ENCODE data around the gene SND1.

The SND1 gene

DNA sequence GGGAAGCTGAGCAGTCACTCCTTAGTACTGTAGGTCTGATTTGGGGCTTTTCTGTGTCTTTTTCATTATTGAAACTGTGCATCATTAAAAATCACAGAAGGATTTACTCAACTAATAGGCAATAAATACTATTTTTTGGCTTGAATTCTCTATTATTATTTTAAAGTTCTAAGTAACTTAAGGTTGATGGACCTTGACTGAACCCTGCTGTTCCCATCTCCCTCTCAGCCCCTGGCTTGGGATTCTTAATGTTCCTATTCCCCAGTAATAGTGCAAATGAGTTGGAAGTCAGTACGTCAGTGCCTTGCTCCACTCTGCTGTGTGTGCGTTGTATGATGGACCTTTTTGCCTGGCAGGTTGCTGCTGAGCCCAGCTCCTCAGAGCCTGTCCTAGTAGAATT lies 166.3 kb downstream of the SND1 start:
- no peak overlapping the region for H2AFZ ChIP-seq (ENCODE audit: low read depth, low read length, severe bottlenecking)
- no peaks in the 10 kb centered on the region for H3K9me3 ChIP-seq (ENCODE audit: insufficient read depth, low read length)
- H3K9ac ChIP-seq (ENCODE audit: low read length): no peak overlapping the region
- no peaks in the 10 kb centered on the region for H3K9me2 ChIP-seq (replicated peaks; ENCODE audit: insufficient read depth, low read length)
- H3K4me2 ChIP-seq (ENCODE audit: low read depth, low read length, poor library complexity, severe bottlenecking): no peak overlapping the region
- no peaks in the 10 kb centered on the region for H4K20me1 ChIP-seq (ENCODE audit: low read depth, low read length)
- TF ChIP-seq CTCF (IDR thresholded peaks at IDR 0.05; ENCODE audit: insufficient read depth, low read length, poor library complexity, severe bottlenecking) (no peak), EZH2phosphoT487 (conservative IDR thresholded peaks at IDR 0.05; ENCODE audit: low read length) (no peak)
- no peak overlapping the region for H3K4me3 ChIP-seq (ENCODE audit: insufficient read depth, low read length, poor library complexity, severe bottlenecking)
- peaks cover 56% of the 10 kb centered on the region for H3K79me2 ChIP-seq (ENCODE audit: insufficient read depth, low read length)
- no peak overlapping the region for H3K27ac ChIP-seq (ENCODE audit: low read depth, low read length)
- no peaks in the 10 kb centered on the region for H3K36me3 ChIP-seq (ENCODE audit: low read length)
- H3F3A ChIP-seq (ENCODE audit: insufficient read depth): no peaks in the 10 kb centered on the region
- H3K27me3 ChIP-seq (ENCODE audit: low read length): no peaks in the 10 kb centered on the region

- Histone ChIP-seq H3K79me2 (ENCODE audit: insufficient read depth, low read length) (peaks cover 51% of the 10 kb centered on the region), H3F3A (ENCODE audit: insufficient read depth) (no peaks in the 10 kb centered on the region), H4K20me1 (ENCODE audit: low read depth, low read length) (no peaks in the 10 kb centered on the region), H3K4me2 (ENCODE audit: low read depth, low read length, poor library complexity, severe bottlenecking) (no peak overlapping the region), H3K9me2 (replicated peaks; ENCODE audit: insufficient read depth, low read length) (no peaks in the 10 kb centered on the region), H3K9me3 (ENCODE audit: insufficient read depth, low read length) (no peaks in the 10 kb centered on the region), H3K27me3 (ENCODE audit: low read length) (no peaks in the 10 kb centered on the region), H2AFZ (ENCODE audit: low read depth, low read length, severe bottlenecking) (no peak overlapping the region), H3K4me3 (ENCODE audit: insufficient read depth, low read length, poor library complexity, severe bottlenecking) (no peak overlapping the region), H3K27ac (ENCODE audit: low read depth, low read length) (no peak overlapping the region), H3K36me3 (ENCODE audit: low read length) (no peaks in the 10 kb centered on the region), H3K9ac (ENCODE audit: low read length) (no peak overlapping the region)
- TF ChIP-seq CTCF (IDR thresholded peaks at IDR 0.05; ENCODE audit: insufficient read depth, low read length, poor library complexity, severe bottlenecking) (no peak), EZH2phosphoT487 (conservative IDR thresholded peaks at IDR 0.05; ENCODE audit: low read length) (no peak)
Observed at GRCh38 chr7:127819975-127820731, 168.2 kb downstream of the SND1 start.

DNA sequence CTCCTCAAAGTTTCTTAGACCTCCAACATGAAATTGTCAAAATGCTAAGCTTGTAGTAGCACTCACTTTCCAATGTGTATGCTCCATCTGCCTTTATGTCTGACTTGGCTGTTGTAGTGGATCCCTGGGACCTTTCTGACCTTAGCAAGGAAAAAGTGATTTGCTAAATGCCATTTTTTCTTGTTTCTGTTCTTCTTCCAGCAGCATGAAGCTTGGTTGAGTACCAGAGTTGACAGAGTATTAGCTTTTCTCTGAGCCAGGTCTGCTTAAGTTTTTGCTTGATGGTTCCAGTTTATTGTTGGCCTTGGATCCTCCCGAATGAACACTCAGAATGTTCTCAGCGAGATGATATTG lies 168.7 kb downstream of the SND1 start:
- Histone ChIP-seq H3K27me3 (ENCODE audit: low read length) (no peaks in the 10 kb centered on the region), H3F3A (ENCODE audit: insufficient read depth) (no peaks in the 10 kb centered on the region), H2AFZ (ENCODE audit: low read depth, low read length, severe bottlenecking) (no peak overlapping the region), H3K4me2 (ENCODE audit: low read depth, low read length, poor library complexity, severe bottlenecking) (no peak overlapping the region), H3K79me2 (ENCODE audit: insufficient read depth, low read length) (peaks cover 51% of the 10 kb centered on the region), H3K36me3 (ENCODE audit: low read length) (no peaks in the 10 kb centered on the region), H3K27ac (ENCODE audit: low read depth, low read length) (no peak overlapping the region), H3K4me3 (ENCODE audit: insufficient read depth, low read length, poor library complexity, severe bottlenecking) (no peak overlapping the region), H3K9ac (ENCODE audit: low read length) (no peak overlapping the region), H3K9me3 (ENCODE audit: insufficient read depth, low read length) (no peaks in the 10 kb centered on the region), H3K9me2 (replicated peaks; ENCODE audit: insufficient read depth, low read length) (no peaks in the 10 kb centered on the region), H4K20me1 (ENCODE audit: low read depth, low read length) (no peaks in the 10 kb centered on the region)
- TF ChIP-seq EZH2phosphoT487 (conservative IDR thresholded peaks at IDR 0.05; ENCODE audit: low read length) (no peak), CTCF (IDR thresholded peaks at IDR 0.05; ENCODE audit: insufficient read depth, low read length, poor library complexity, severe bottlenecking) (no peak)

All from SU-DHL-6 (cell line).